ENCODE data around the gene SKI. TPM values are rescaled to one million over a fixed set of nuclear protein-coding genes. Genes with fewer than 3 reads are reported as not detected.

SKI gene
- total RNA-seq, 4 donors from 2014 or later = 35.3 to 54.0 (median 47.3) TPM

GRCh38 chr1:2358072-2358471 is 130.0 kb downstream of the SKI start:
- DNase-seq (ENCODE audit: low spot score) (no peak), ATAC-seq (ENCODE audit: low FRiP score) (no peak)
- no peak for TF ChIP-seq CTCF (IDR thresholded peaks at IDR 0.05)

DNA sequence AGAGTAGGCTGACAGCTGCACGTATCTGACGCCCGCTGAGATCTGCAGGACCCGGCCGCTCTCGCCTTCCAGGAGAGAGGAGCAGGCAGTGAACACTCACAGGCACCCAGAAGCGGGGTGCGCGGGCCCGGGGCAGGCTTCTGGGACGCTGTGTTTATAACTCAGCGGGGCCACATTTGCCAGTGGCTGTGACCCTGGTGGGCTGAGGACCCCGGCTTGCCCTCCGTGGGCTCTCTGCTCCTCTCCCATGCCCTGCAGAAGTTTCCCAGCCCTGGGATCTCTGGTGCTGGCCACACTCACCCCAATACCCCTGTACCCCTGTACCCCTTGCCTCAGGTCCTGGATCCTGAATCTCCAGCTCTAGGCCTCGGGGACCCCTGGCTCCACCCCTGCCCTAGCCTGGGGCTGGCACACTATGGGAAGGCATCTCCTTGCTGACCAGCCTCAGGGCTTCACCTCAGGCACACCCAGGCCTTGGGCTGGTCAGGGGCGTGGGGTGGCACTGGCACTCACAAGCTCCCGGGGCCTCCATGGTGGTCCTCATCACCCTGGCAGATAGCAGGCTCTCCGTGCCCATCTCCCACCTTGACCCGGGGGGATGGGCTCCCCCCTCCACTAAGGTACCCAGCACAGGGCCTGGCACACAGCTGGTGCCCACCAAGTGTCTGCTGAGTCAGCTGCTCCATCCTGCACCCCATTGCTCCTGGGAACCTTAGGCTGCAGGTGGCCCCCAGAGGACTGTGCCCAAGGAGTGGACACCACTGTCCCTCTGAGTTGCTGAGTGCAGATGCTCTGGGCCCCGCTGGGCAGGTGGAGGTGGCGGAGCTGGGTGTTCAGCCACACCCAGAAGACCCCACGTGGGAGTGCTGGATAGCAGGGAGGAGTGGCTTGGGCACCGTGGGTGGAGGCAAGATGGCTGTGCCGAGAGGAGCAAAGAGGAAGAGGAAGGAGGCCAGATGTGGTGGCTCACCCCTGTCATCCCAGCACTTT is 130.8 kb downstream of the SKI start:
- DNase-seq (ENCODE audit: low spot score) = no peak
- no peak for TF ChIP-seq CTCF (IDR thresholded peaks at IDR 0.05)
- ATAC-seq (ENCODE audit: low FRiP score) = peak; percentile 39

Other genes starting within 250 kb of the SKI start
- gene CFAP74, start 224.5 kb upstream of the SKI start, total RNA-seq = under 1 TPM in 1 of 4 donors, not detected in 3; 0.24 TPM
- gene GABRD, start 209.0 kb upstream of the SKI start, total RNA-seq = not detected
- gene PRKCZ, start 177.9 kb upstream of the SKI start, total RNA-seq = 1 to 10 TPM; 2.5 to 8.1 (median 2.6) TPM
- 10 to 100 TPM; 14.2 to 24.9 (median 21.8) TPM for gene FAAP20, start 33.5 kb upstream of the SKI start, total RNA-seq
- 1 to 10 TPM; 4.0 to 9.1 (median 6.4) TPM for gene MORN1, start 163.2 kb downstream of the SKI start, total RNA-seq
- gene RER1, start 163.5 kb downstream of the SKI start, total RNA-seq = 10 to 100 TPM; 59.4 to 91.7 (median 72.7) TPM
- 10 to 100 TPM; 20.8 to 33.3 (median 23.9) TPM for gene PEX10, start 184.2 kb downstream of the SKI start, total RNA-seq
- 1 to 10 TPM in 1 of 4 donors, under 1 TPM in 3; 0.16 to 1.7 (median 0.44) TPM for gene PLCH2, start 248.0 kb downstream of the SKI start, total RNA-seq

All from omental fat pad (tissue), 4 donors.